IPS-18c (cell line): ENCODE data around the gene OAS1.
"Not testable (repeated sequence)": the region's sequence is repeated elsewhere in the genome, so short reads cannot be mapped to it uniquely, and the experiment has no call there.

ENCODE experiments used
- H3K4me3 ChIP-seq: 2 replicates; pipeline ENCODE4 v1.7.0; 2013; ENCODE audit warnings: low read depth, mild to moderate bottlenecking, low read length, moderate library complexity; ENCODE audit not compliant: insufficient read depth
- H3K9me3 ChIP-seq: one replicate; pipeline ENCODE4 v1.6.1; 2013; ENCODE audit warnings: mild to moderate bottlenecking, low read length, moderate library complexity; ENCODE audit not compliant: control insufficient read depth, insufficient read depth

The OAS1 gene

GRCh38 chr12:112926416-112927033, 19.8 kb downstream of the OAS1 start:
- not testable (repeated sequence) for H3K4me3 ChIP-seq, H3K9me3 ChIP-seq

- no peak overlapping the region for H3K4me3 ChIP-seq
- H3K9me3 ChIP-seq = no peaks in the 10 kb centered on the region
These were observed 20.7 kb downstream of the OAS1 start for GRCh38 chr12:112927475-112927874.

GRCh38 chr12:112927925-112928324, 21.2 kb downstream of the OAS1 start:
- Histone ChIP-seq H3K4me3 (no peak overlapping the region), H3K9me3 (no peaks in the 10 kb centered on the region)

GRCh38 chr12:112928978-112929377, 22.2 kb downstream of the OAS1 start:
- Histone ChIP-seq H3K9me3 (no peaks in the 10 kb centered on the region), H3K4me3 (no peak overlapping the region)

GRCh38 chr12:112929715-112930114, 23.0 kb downstream of the OAS1 start:
- H3K4me3 ChIP-seq = no peak overlapping the region
- H3K9me3 ChIP-seq = no peaks in the 10 kb centered on the region

GRCh38 chr12:112930350-112930749, 23.6 kb downstream of the OAS1 start:
- no peak overlapping the region for H3K4me3 ChIP-seq
- H3K9me3 ChIP-seq = no peaks in the 10 kb centered on the region

- H3K4me3 ChIP-seq = no peak overlapping the region
- no peaks in the 10 kb centered on the region for H3K9me3 ChIP-seq
These were observed 25.8 kb downstream of the OAS1 start for GRCh38 chr12:112932485-112933128.

GRCh38 chr12:112933129-112933505, 26.4 kb downstream of the OAS1 start:
- no peak overlapping the region for H3K4me3 ChIP-seq
- no peaks in the 10 kb centered on the region for H3K9me3 ChIP-seq

- H3K4me3 ChIP-seq = no peak overlapping the region
- H3K9me3 ChIP-seq = no peaks in the 10 kb centered on the region
These were observed 29.5 kb downstream of the OAS1 start for GRCh38 chr12:112936264-112936663.

- Histone ChIP-seq H3K4me3 (no peak overlapping the region), H3K9me3 (no peaks in the 10 kb centered on the region)
These were observed 30.2 kb downstream of the OAS1 start for GRCh38 chr12:112936927-112937326.

- H3K9me3 ChIP-seq = no peaks in the 10 kb centered on the region
- peak within 1 kb of the TSS; percentile 48 for H3K4me3 ChIP-seq
These were observed 31.3 kb downstream of the OAS1 start, which contains the start of gene OAS3 for GRCh38 chr12:112937741-112938719. TSS of gene OAS3 (plus strand) at chr12:112938474. CDS start at chr12:112938531, 57 bp downstream.

GRCh38 chr12:112938751-112939150, 32.0 kb downstream of the OAS1 start:
- peaks cover 2% of the 10 kb centered on the region for H3K9me3 ChIP-seq
- H3K4me3 ChIP-seq = peak overlapping the region; percentile 48; the same call in 1 of the 2 replicates

- peaks cover 2% of the 10 kb centered on the region for H3K9me3 ChIP-seq
- no peak overlapping the region for H3K4me3 ChIP-seq
These were observed 33.1 kb downstream of the OAS1 start for GRCh38 chr12:112939761-112940381.

GRCh38 chr12:112941528-112942335, 35.0 kb downstream of the OAS1 start:
- Histone ChIP-seq H3K4me3 (no peak overlapping the region), H3K9me3 (peaks cover 2% of the 10 kb centered on the region)

GRCh38 chr12:112942572-112942971, 35.8 kb downstream of the OAS1 start:
- Histone ChIP-seq H3K4me3 (no peak overlapping the region), H3K9me3 (peaks cover 2% of the 10 kb centered on the region)

GRCh38 chr12:112944024-112944690, 37.4 kb downstream of the OAS1 start:
- Histone ChIP-seq H3K4me3 (no peak overlapping the region), H3K9me3 (peaks cover 2% of the 10 kb centered on the region)
